CD8-positive, alpha-beta memory T cell (primary cell): Measurements from ENCODE around the gene PRKAG2. TPM values are rescaled to one million over a fixed set of nuclear protein-coding genes. Genes with fewer than 3 reads are reported as not detected.
A peak's percentile ranks its signal among the peaks of the same experiment; 100 is the strongest.

ENCODE experiments used
- CTCF ChIA-PET: fragments of 350-600 bp; sonication (Branson Sonifier 250); formaldehyde crosslinking; loops from one replicate; lab custom pipeline; 2021; ENCODE audit warnings: antibody characterized with exemption; lab: Charles Lee
- POLR2A ChIA-PET: fragments of 350-600 bp; sonication (Branson Sonifier 250); formaldehyde crosslinking; loops from one replicate; lab custom pipeline; 2021; ENCODE audit warnings: antibody characterized with exemption; lab: Charles Lee
- DNase-seq, 5 donors: peaks; one replicate each; pipeline versions ENCODE4 v3.0.0 to v3.0.0-alpha.2; 2020 to 2022; ENCODE audit warnings: mixed read lengths in 1 of 5
- H3K27ac ChIP-seq: one replicate; pipeline ENCODE4 v1.7.0; 2013; ENCODE audit warnings: low read depth, mild to moderate bottlenecking, low read length, moderate library complexity
- H3K27me3 ChIP-seq: 2 replicates; pipeline ENCODE4 v1.7.0; 2013; ENCODE audit warnings: low read length, mild to moderate bottlenecking; ENCODE audit not compliant: insufficient read depth, poor library complexity, severe bottlenecking
- H3K36me3 ChIP-seq: 2 replicates; pipeline ENCODE4 v1.7.0; 2013; ENCODE audit warnings: mild to moderate bottlenecking, low read length, moderate library complexity; ENCODE audit not compliant: insufficient read depth
- H3K4me1 ChIP-seq: 2 replicates; pipeline ENCODE4 v1.7.0; 2013; ENCODE audit warnings: mild to moderate bottlenecking, low read length, moderate library complexity; ENCODE audit not compliant: insufficient read depth
- H3K4me3 ChIP-seq: 2 replicates; pipeline ENCODE4 v1.7.0; 2013; ENCODE audit warnings: mild to moderate bottlenecking, low read length
- H3K9me3 ChIP-seq: 2 replicates; pipeline ENCODE4 v1.7.0; 2013; ENCODE audit warnings: mild to moderate bottlenecking, low read length
- H3K27ac Mint-ChIP-seq, 8 donors: one replicate each; pipeline ENCODE4 v1.8.0; 2020 to 2021; ENCODE audit warnings: mixed read lengths in 8 of 8, mild to moderate bottlenecking in 6 of 8, inconsistent platforms in 3 of 8, moderate library complexity in 3 of 8
- H3K27me3 Mint-ChIP-seq, 2 donors: one replicate each; pipeline ENCODE4 v1.8.0; 2020 to 2021; ENCODE audit warnings: mixed read lengths in 2 of 2, mild to moderate bottlenecking in 1 of 2, moderate library complexity in 1 of 2
- H3K36me3 Mint-ChIP-seq, 3 donors: one replicate each; pipeline ENCODE4 v1.8.0; 2020 to 2021; ENCODE audit warnings: mixed read lengths in 3 of 3, inconsistent platforms in 1 of 3, mild to moderate bottlenecking in 1 of 3
- H3K4me1 Mint-ChIP-seq, 3 donors: one replicate each; pipeline ENCODE4 v1.8.0; 2020 to 2021; ENCODE audit warnings: mixed read lengths in 3 of 3, inconsistent platforms in 1 of 3, mild to moderate bottlenecking in 1 of 3
- H3K4me3 Mint-ChIP-seq, 7 donors: one replicate each; pipeline ENCODE4 v1.8.0; 2020 to 2021; ENCODE audit warnings: mixed read lengths in 7 of 7, mild to moderate bottlenecking in 6 of 7, moderate library complexity in 4 of 7, inconsistent platforms in 2 of 7
- H3K9me3 Mint-ChIP-seq, 5 donors: one replicate each; pipeline ENCODE4 v1.8.0; 2020 to 2022; ENCODE audit warnings: mixed read lengths in 5 of 5, mild to moderate bottlenecking in 3 of 5, moderate library complexity in 2 of 5, inconsistent platforms in 1 of 5
- polyA plus RNA-seq: library from polyadenylated mRNA; unstranded; fragments of 300-500 nt; fragmentation: Illumina TruSeq; gene quantifications from one replicate; pipeline ENCODE4 v1.2.3, GENCODE V29; 2021
- total RNA-seq, 2 experiments: library from RNA; stranded (reverse); gene quantifications; one replicate each; pipeline ENCODE4 v1.2.3, GENCODE V29; 2021

Gene PRKAG2
- total and polyA plus RNA-seq, 3 experiments from 2014 or later: 23.1 to 31.4 (median 27.2) TPM

DNA sequence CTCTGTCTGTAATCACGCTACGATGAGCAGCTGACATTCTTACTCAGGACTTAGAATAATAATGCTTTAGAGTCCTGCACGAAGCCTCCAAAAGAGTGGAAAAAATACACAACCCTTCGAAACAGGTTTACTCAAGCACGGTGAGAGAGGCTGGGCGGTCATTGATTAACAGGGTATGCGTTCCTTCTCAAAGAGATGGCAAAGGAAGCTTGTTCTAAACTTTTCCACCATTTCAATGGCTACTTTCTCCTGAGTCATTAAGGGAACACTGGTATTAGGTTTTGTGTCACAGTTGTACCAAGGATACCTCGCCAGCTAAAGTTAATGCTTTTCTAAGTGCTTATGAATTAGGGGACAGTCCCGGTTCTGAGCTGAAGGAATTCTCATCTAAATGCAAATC, 215.3 kb downstream of the PRKAG2 start:
- Histone ChIP-seq H3K9me3 (no peaks in the 10 kb centered on the region), H3K4me3 (no peak overlapping the region), H3K36me3 (no peaks in the 10 kb centered on the region), H3K27ac (no peak overlapping the region), H3K27me3 (no peaks in the 10 kb centered on the region), H3K4me1 (no peaks in the 10 kb centered on the region)
- no peaks in the 10 kb centered on the region for H3K4me1 Mint-ChIP-seq
- H3K27me3 Mint-ChIP-seq: peaks cover 0 to 1% of the 10 kb centered on the region in 2 donors
- ChIA-PET POLR2A (no interaction called here), CTCF (no interaction called here)
- no peak for DNase-seq
- no peak overlapping the region for H3K27ac Mint-ChIP-seq
- H3K4me3 Mint-ChIP-seq: no peak overlapping the region
- H3K9me3 Mint-ChIP-seq: no peaks in the 10 kb centered on the region
- peaks cover 0 to 5% (median 2%) of the 10 kb centered on the region in 3 donors for H3K36me3 Mint-ChIP-seq

DNA sequence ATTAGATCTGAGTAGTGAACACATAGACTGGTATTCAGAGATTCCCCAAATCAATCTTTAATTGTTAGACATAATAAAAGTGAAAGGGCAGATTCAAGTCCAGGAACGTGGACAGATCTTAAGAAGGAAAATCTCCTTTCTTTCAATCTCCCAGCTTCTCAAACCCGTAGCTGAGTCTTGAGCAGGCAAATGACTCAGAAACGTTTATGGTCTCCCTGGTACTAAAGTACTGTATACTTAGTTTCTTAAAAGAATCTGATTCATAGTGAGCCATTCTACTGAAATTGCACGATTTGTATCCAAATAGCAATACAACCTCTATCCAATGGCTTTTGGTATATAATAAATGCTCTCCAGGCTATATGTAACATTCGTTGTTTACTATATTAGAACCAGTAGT, 216.8 kb downstream of the PRKAG2 start:
- DNase-seq: no peak
- CTCF ChIA-PET: interaction anchor here (0.9 kb wide), 1 partner anchor 122 kb away, joined by 3 read pairs; no protein-coding TSS in a partner anchor
- H3K4me3 Mint-ChIP-seq: no peak overlapping the region
- H3K36me3 ChIP-seq: no peaks in the 10 kb centered on the region
- H3K9me3 Mint-ChIP-seq: no peaks in the 10 kb centered on the region
- H3K4me1 ChIP-seq: no peaks in the 10 kb centered on the region
- no peak overlapping the region for H3K4me3 ChIP-seq
- H3K27ac ChIP-seq: no peak overlapping the region
- POLR2A ChIA-PET: no interaction called here
- no peaks in the 10 kb centered on the region for H3K4me1 Mint-ChIP-seq
- peaks cover 0 to 1% of the 10 kb centered on the region in 2 donors for H3K27me3 Mint-ChIP-seq
- peaks cover 0 to 2% (median 1%) of the 10 kb centered on the region in 3 donors for H3K36me3 Mint-ChIP-seq
- no peaks in the 10 kb centered on the region for H3K27me3 ChIP-seq
- no peaks in the 10 kb centered on the region for H3K9me3 ChIP-seq
- H3K27ac Mint-ChIP-seq: no peak overlapping the region

DNA sequence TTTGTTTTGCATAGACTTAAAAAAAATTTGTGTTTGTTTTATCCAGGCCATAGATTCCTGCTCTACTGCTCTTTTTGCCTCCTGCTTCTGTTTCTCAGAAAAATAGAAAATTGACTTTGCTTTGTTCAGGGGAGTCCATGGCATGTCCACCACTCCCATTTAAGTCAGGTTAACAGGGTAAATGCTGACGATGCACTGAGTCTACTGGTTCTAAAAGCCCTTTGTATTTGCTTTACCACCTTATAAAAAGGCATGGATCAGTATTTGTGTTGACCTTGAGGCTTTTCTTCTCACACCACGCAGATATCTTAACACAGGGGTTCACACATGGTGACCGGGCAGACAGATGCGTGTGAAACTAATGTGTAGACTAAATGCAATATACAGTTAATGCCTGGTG, 217.7 kb downstream of the PRKAG2 start:
- Mint-ChIP-seq H3K27me3 (no peaks in the 10 kb centered on the region), H3K4me3 (no peak overlapping the region), H3K9me3 (no peaks in the 10 kb centered on the region), H3K27ac (no peak overlapping the region), H3K4me1 (no peaks in the 10 kb centered on the region), H3K36me3 (peaks cover 0 to 4% (median 2%) of the 10 kb centered on the region in 3 donors)
- Histone ChIP-seq H3K9me3 (no peaks in the 10 kb centered on the region), H3K36me3 (no peaks in the 10 kb centered on the region), H3K4me3 (no peak overlapping the region), H3K27ac (no peak overlapping the region), H3K27me3 (no peaks in the 10 kb centered on the region), H3K4me1 (no peaks in the 10 kb centered on the region)
- CTCF ChIA-PET: no interaction called here
- DNase-seq: no peak
- POLR2A ChIA-PET: no interaction called here

DNA sequence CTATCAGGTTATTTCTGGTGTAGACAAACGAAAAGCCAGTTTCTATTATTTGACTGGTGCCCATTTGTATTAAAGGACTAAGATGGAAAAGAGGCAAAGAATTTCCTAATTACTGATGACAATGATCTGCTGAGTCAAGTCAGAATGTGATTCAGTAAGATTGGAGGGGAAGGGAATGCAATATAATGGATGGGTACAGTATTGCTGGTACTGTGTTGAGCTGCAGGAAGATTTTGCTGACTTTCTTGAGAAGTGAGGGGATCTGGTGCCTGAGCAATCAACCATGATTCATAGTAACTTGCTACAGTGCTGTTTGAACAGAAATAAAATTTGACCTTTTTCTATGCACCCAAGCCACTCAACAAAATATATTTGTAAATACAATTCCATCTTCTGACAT, 218.1 kb downstream of the PRKAG2 start:
- CTCF ChIA-PET: no interaction called here

DNA sequence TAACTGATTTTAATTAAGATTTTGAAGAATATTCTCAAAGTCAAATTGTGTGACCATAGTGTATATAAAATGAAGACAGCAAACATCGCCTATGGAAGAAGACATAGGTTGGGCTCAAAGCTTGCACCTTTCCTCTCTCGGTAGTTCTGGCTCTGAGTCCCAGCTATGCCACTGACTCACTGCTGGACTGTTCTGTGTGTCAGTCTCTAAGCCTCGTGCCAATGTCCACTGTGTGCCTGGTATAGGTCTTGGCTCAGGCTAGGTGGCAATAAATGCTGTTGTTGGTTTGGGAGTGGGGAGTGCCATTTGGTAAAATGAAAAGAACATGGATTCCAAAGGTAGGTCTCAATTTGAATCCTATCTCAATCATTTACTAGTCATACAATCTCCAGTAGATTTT, 219.7 kb downstream of the PRKAG2 start:
- H3K4me3 Mint-ChIP-seq: no peak overlapping the region
- no peaks in the 10 kb centered on the region for H3K9me3 Mint-ChIP-seq
- no peaks in the 10 kb centered on the region for H3K27me3 Mint-ChIP-seq
- no peak for DNase-seq
- H3K4me3 ChIP-seq: no peak overlapping the region
- H3K27me3 ChIP-seq: no peaks in the 10 kb centered on the region
- H3K4me1 ChIP-seq: no peaks in the 10 kb centered on the region
- no peak overlapping the region for H3K27ac ChIP-seq
- no peaks in the 10 kb centered on the region for H3K36me3 ChIP-seq
- no peaks in the 10 kb centered on the region for H3K9me3 ChIP-seq
- ChIA-PET POLR2A (no interaction called here), CTCF (no interaction called here)
- H3K27ac Mint-ChIP-seq: no peak overlapping the region
- peaks cover 0 to 5% (median 2%) of the 10 kb centered on the region in 3 donors for H3K36me3 Mint-ChIP-seq
- H3K4me1 Mint-ChIP-seq: no peaks in the 10 kb centered on the region

More for the DNA sequence above, 218.1 kb downstream of the PRKAG2 start:
- DNase-seq: no peak
- H3K27me3 ChIP-seq: no peaks in the 10 kb centered on the region
- POLR2A ChIA-PET: no interaction called here
- no peaks in the 10 kb centered on the region for H3K4me1 Mint-ChIP-seq
- H3K36me3 Mint-ChIP-seq: peaks cover 0 to 5% (median 2%) of the 10 kb centered on the region in 3 donors
- H3K27me3 Mint-ChIP-seq: no peaks in the 10 kb centered on the region
- H3K4me3 Mint-ChIP-seq: no peak overlapping the region
- H3K27ac Mint-ChIP-seq: peak overlapping the region in 1 of 8 donors; percentile 1
- H3K9me3 Mint-ChIP-seq: no peaks in the 10 kb centered on the region
- H3K27ac ChIP-seq: no peak overlapping the region
- no peaks in the 10 kb centered on the region for H3K9me3 ChIP-seq
- H3K4me1 ChIP-seq: no peaks in the 10 kb centered on the region
- no peaks in the 10 kb centered on the region for H3K36me3 ChIP-seq
- no peak overlapping the region for H3K4me3 ChIP-seq

DNA sequence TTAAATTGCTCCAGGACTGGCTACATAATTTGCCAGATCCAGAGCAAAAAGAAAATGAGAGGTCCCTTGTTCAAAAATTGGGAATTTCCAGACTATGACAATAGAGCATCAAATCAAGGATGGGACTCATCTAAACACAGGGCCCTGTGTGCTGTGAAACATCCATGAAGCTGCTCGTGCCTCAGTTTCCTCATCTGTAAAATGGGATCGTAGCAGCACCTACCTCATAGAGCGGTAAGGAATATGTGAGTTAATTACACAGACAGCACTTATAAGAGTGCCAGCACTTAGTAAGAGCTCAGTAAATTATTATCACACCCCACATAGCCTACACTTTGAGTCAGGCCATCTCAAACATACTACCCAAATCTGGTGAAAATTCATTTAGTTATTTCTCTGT, 221.4 kb downstream of the PRKAG2 start:
- Mint-ChIP-seq H3K27ac (no peak overlapping the region), H3K4me3 (no peak overlapping the region), H3K9me3 (no peaks in the 10 kb centered on the region), H3K4me1 (no peaks in the 10 kb centered on the region), H3K36me3 (peaks cover 0 to 9% (median 3%) of the 10 kb centered on the region in 3 donors), H3K27me3 (no peaks in the 10 kb centered on the region)
- no peak for DNase-seq
- Histone ChIP-seq H3K9me3 (no peaks in the 10 kb centered on the region), H3K36me3 (no peaks in the 10 kb centered on the region), H3K4me3 (no peak overlapping the region), H3K27me3 (no peaks in the 10 kb centered on the region), H3K4me1 (no peaks in the 10 kb centered on the region), H3K27ac (no peak overlapping the region)
- POLR2A ChIA-PET: no interaction called here
- CTCF ChIA-PET: no interaction called here

DNA sequence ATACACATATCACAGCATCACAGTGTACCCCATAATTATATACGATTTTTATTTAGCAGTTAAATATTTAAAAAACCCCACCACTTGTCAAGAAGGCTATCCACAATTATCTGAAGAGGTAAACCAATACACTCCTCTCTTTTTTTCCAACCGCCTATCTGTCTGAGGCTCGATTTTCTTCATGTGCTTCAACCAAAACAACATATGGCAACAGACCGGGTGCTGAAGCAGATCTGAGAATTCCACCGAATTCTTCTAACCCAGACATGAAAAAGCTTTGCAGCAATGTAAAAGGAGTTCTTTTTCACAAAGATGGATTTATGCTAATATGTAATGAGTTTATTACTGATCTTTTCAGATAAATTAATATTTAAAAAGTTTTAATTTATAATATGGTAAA, 224.8 kb downstream of the PRKAG2 start:
- no peaks in the 10 kb centered on the region for H3K4me1 Mint-ChIP-seq
- ChIA-PET CTCF (no interaction called here), POLR2A (no interaction called here)
- H3K9me3 ChIP-seq: no peaks in the 10 kb centered on the region
- H3K4me1 ChIP-seq: no peaks in the 10 kb centered on the region
- peaks cover 0 to 1% of the 10 kb centered on the region in 2 donors for H3K27me3 Mint-ChIP-seq
- H3K9me3 Mint-ChIP-seq: no peaks in the 10 kb centered on the region
- no peak overlapping the region for H3K27ac Mint-ChIP-seq
- no peak for DNase-seq
- H3K36me3 Mint-ChIP-seq: peaks cover 0 to 14% (median 4%) of the 10 kb centered on the region in 3 donors
- H3K36me3 ChIP-seq: no peaks in the 10 kb centered on the region
- H3K27me3 ChIP-seq: no peaks in the 10 kb centered on the region
- H3K27ac ChIP-seq: no peak overlapping the region
- H3K4me3 ChIP-seq: no peak overlapping the region
- H3K4me3 Mint-ChIP-seq: no peak overlapping the region

DNA sequence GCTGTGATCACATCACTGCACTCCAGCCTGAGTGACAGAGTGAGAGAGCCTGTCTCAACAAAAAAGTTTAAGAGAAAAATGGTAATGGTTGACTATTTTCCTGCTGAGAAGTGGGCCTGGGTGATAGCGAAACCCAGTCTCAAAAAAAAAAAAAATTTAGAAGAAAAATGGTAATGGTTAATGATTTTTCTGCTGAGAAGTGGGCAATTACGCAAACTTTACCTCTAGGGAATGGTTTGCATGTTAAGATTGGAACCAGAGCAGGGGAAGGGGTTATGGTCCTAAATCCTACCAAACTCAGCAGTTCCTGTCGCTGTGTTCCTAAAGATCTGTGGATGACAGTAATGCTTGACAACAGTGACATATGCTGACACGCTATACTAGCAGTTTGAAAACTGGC, 226.8 kb downstream of the PRKAG2 start:
- no peaks in the 10 kb centered on the region for H3K4me1 ChIP-seq
- H3K9me3 ChIP-seq: no peaks in the 10 kb centered on the region
- Mint-ChIP-seq H3K27me3 (peaks cover 0 to 1% of the 10 kb centered on the region in 2 donors), H3K36me3 (peaks cover 0 to 19% (median 5%) of the 10 kb centered on the region in 3 donors), H3K4me1 (no peaks in the 10 kb centered on the region), H3K27ac (no peak overlapping the region), H3K9me3 (peaks cover 0 to 8% (median 0%) of the 10 kb centered on the region in 5 donors), H3K4me3 (no peak overlapping the region)
- no peak for DNase-seq
- CTCF ChIA-PET: no interaction called here
- H3K27me3 ChIP-seq: no peaks in the 10 kb centered on the region
- H3K36me3 ChIP-seq: no peaks in the 10 kb centered on the region
- POLR2A ChIA-PET: no interaction called here
- H3K4me3 ChIP-seq: no peak overlapping the region
- no peak overlapping the region for H3K27ac ChIP-seq
